Spleen (tissue), 7 donors: ENCODE data around the gene SLC16A2.

ENCODE experiments used
- POLR2AphosphoS5 ChIP-seq, 3 donors: sonication (generic); formaldehyde crosslinking; IDR thresholded peaks; one replicate each; pipeline ENCODE4 v1.5.1; 2017; ENCODE audit warnings: antibody characterized with exemption in 3 of 3
- TF ChIP-seq, protein P1 (sequence below), 11 experiments: fragments of 200-600 bp in 7 of 11; fragments of 450-650 bp in 4 of 11; sonication (generic) in 4 of 11; IDR thresholded peaks in 8 of 11; conservative IDR thresholded peaks in 3 of 11; 1 replicate in 7 of 11; 2 replicates in 4 of 11; pipeline versions ENCODE4 v1.4.0 to v1.8.0; 2016 to 2021; ENCODE audit warnings: antibody characterized with exemption in 11 of 11, inconsistent platforms in 4 of 11, mild to moderate bottlenecking in 1 of 11
- donor health status: DM: no; HTN: no; CAD: no; lungs with moderate emphysema.
- donor health status: DM: no; HTN: no; CAD: no.
- donor health status: DM: no; HTN: no; CAD: no.

- TF ChIP-seq, protein P1, sequence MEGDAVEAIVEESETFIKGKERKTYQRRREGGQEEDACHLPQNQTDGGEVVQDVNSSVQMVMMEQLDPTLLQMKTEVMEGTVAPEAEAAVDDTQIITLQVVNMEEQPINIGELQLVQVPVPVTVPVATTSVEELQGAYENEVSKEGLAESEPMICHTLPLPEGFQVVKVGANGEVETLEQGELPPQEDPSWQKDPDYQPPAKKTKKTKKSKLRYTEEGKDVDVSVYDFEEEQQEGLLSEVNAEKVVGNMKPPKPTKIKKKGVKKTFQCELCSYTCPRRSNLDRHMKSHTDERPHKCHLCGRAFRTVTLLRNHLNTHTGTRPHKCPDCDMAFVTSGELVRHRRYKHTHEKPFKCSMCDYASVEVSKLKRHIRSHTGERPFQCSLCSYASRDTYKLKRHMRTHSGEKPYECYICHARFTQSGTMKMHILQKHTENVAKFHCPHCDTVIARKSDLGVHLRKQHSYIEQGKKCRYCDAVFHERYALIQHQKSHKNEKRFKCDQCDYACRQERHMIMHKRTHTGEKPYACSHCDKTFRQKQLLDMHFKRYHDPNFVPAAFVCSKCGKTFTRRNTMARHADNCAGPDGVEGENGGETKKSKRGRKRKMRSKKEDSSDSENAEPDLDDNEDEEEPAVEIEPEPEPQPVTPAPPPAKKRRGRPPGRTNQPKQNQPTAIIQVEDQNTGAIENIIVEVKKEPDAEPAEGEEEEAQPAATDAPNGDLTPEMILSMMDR (IDR thresholded peaks at IDR 0.05 in 8 of 11, conservative IDR thresholded peaks at IDR 0.05 in 3 of 11), result no peak
- no peak for TF ChIP-seq POLR2AphosphoS5 (IDR thresholded peaks at IDR 0.05)
These were observed 98.6 kb downstream of the SLC16A2 start for GRCh38 chrX:74519870-74520269.
